Hematopoietic multipotent progenitor cell (in vitro differentiated cells): ENCODE measurements around the gene ADAM8. TPM values are rescaled to one million over a fixed set of nuclear protein-coding genes. Genes with fewer than 3 reads are reported as not detected.
A peak's percentile ranks its signal among the peaks of the same experiment; 100 is the strongest.
"Not testable (repeated sequence)": the region's sequence is repeated elsewhere in the genome, so short reads cannot be mapped to it uniquely, and the experiment has no call there.

ENCODE experiments used
- DNase-seq, 3 donors: peaks; one replicate each; pipeline ENCODE4 v3.0.0-alpha.2; 2011 to 2015; ENCODE audit warnings: low read depth in 2 of 3, low spot score in 2 of 3
- total RNA-seq: library from RNA; depleted of rRNA; stranded (reverse); fragments of >200 nt; gene quantifications from one replicate; pipeline ENCODE4 v1.2.3, GENCODE V29; 2012

The ADAM8 gene
- total RNA-seq, 1 donor = 146 TPM

DNA sequence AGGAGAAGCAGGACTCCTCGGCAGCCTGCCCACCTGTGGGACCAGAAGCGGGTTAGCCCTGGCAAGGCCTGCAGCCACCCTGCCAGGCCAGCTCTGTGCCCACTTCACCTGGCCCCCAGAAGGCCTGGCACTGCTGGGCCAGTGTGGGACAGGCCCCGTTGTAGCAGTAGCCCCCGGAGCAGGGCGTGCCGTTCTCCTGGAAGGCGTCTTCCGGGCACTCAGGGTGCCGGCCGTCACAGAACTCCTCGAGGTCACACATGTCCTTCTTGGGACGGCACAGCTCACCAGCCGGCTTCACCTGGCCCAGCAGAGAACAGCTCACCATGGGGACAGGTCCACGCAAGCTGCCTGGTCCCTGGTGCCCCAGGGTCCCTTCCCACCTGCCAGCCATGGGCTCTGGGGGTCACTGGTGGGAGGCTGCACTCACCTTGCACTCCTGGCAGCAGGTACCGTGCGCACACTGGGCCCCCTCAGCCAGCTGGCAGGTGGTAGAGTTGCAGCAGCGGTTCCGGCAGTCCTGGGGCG, 5.8 kb downstream of the ADAM8 start:
- no peak for DNase-seq

DNA sequence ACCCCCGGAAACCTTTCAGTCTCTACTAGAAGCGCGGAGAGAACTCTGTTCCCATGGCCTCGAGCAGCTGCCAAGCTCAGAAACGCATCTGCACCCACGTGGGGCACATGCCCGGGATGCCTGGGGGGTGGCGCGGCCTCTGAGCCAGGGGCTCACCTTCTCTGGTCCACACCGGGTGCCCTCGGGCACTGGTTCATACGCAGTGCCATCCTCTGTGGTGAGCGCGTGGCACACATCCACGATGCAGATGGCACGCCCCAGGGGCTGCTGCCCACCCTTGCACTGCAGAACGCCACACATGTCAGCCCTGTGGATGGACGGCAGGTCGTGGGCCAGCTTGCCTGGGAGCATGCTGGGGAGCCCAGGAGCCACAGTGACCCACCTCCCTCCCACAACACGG, 6.5 kb downstream of the ADAM8 start:
- DNase-seq = no peak

DNA sequence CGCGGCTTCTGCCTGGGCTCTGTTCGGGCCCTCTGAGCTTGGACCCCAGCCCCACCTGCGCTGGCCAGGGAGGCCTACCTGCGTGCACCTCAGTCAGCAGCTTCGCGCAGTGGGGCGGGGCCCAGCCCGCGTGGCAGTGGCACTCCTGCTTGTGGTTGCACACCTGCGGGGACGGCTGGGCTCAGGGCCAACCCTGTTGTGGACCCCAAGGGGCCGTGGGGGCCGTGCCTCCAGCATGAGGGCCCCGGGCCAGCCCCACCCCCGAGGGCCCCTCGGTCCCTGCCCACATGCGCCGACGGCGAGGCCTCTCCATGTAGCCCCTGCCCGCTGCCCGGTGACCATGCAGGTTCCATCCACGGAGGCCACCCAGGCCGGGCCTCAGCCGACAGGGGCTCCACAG, 7.3 kb downstream of the ADAM8 start:
- DNase-seq = no peak

DNA sequence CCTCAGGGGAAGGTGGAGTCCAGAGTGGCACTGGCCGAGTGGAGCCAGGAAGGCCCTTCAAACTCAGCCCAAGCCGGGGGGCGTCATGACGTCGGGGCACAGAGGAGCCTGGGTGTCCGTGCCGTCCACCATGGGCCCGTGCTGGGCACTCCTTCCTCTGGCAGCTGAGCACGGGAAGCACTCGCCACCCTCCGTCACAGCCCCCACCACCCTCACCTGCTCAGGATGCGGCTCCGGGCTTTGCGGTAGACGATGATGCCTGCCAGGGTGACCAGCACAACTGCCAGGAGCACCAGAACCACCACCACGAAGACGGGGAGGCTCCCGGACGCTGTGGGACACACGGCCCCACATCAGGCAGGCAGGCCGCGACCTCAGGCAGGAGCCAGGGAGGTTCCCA, 8.1 kb downstream of the ADAM8 start:
- DNase-seq = no peak

DNA sequence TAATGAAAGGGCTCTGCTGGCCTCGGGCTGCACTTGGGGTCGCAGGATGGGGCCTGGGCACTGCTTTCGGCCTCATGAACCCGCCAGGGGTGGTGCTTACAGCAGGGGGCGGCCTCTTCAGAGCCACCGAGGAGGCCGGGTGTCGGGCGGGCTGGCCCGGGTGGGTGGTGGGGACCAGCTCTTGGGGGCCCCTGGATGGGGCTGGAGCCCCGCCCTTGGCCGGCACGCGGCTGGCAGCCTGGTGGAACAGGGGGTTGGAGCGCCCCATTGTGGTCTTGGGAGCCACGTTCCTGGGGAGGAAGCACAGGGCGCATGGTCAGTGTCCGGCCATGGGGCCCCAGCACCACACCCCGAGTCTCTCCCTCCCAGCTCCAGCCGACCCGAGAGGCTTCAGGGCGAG, 8.8 kb downstream of the ADAM8 start:
- no peak for DNase-seq

DNA sequence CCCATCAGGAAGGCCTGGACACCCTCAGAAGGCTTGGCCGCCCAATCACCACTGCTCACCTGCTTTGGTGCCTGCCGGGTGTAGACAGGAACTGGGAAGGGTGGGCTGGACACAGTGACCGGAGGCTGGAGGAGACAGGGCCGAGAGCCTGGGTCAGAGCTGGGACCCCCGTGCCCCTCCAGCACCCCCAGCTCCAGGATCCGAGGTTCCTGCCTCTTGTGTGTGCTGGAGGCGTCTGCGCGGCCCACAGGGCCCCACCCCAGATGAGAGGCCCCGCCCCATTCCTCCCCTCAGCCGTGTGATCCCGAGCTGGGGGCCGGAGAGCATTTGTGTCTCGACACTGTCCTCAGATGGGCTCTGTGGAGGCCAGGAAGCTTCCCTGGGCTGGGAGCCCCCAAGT, 9.4 kb downstream of the ADAM8 start:
- no peak for DNase-seq

DNA sequence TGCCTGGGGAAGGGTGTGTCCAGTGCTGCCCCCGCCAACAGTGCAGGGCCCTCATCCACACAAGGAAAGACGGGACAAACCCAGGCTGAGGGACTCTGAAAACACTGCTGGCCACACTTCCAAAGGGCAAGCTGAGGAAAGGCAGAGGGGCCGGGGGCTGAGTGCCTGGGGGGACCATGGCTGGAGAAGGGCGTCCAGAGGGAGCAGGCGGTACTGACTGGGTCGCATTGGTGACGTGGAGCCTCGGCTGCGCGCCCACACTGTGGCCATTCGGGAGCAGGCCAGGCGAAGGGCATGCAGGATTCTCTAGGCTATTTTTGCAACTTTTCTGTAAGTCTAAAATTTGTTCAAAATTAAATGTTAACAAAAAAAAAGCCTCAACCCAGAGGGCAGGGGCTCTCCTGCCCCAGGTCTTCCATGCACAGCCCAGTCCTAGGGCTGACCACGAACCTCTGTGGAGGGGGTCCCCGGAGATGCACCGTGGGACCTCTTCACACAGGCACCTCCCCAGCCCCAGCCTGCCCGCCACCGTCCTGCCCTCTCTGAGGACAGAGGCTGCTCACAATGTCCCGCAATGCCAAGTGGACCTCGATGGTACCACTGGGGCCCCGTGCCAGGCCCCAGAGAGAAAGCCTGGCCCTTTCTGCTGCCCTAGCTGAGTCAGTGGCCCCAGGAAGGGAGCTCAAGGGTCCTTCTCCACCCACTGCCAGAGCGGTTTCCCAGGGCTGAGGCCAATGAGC, 10.4 kb downstream of the ADAM8 start:
- no peak for DNase-seq

DNA sequence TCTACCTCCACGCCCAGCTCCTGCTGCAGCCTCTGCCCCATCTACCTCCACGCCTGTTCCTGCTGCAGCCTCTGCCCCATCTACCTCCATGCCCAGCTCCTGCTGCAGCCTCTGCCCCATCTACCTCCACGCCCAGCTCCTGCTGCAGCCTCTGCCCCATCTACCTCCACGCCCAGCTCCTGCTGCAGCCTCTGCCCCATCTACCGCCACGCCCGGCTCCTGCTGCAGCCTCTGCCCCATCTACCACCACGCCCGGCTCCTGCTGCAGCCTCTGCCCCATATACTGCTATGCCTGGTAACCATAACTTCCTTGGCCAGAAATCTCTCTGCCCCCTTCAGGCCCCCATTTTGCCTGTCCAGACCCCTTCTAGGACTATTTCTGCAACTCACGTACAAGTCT, 11.6 kb downstream of the ADAM8 start:
- not testable (repeated sequence) for DNase-seq

DNA sequence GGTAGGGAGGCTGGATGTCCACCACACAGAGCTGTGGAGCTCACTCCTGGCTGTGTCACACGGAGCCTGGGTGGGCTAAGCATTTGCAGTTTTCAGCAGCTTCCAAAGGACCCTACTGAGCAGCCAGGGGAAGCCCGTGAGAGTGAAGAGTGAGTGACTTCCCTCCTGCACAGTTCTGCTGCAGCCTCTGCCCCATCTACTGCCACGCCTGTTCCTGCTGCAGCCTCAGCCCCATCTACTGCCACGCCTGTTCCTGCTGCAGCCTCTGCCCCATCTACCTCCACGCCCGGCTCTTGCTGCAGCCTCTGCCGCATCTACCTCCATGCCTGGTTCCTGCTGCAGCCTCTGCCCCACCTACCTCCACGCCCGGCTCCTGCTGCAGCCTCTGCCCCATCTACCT, 12.2 kb downstream of the ADAM8 start:
- no peak for DNase-seq

DNA sequence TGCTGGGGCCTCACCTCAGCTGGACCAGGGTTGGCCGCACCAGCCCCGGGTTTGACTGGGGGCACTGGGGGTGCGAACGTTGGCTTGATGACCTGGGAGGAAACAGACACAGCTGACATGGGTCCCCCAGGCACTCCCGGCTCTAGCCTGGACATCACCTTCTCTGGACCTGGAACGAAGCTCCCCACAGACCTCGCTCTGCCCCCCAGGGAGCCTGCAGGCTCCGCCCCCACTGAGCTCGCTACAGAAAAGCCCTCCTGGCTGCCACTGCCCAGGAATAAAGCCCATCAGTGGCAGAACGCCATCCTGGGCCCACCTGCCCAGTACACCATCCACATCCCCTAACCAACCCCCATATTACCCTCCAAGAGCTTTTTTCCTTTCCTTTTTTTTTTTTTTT, 13.0 kb downstream of the ADAM8 start:
- no peak for DNase-seq

DNA sequence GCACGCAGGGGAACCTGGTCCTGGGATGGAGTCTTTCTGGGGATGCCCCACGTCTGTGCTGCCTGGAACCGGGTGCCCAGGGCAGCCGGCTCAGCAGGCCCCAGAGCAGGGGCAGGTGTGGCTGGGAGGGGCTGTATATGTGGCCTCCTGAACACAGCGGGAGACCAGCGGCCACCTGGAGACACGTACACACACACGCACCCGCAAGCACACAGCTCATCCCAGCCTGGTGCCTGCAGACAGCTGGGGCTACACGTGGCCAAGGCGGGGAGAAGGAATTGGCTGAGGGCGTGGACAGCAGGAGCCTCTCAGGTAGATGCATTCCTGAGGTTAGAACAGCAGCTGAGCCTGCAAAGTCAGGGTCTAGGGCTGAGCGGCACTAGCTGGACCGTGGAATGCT, 14.0 kb downstream of the ADAM8 start:
- no peak for DNase-seq

DNA sequence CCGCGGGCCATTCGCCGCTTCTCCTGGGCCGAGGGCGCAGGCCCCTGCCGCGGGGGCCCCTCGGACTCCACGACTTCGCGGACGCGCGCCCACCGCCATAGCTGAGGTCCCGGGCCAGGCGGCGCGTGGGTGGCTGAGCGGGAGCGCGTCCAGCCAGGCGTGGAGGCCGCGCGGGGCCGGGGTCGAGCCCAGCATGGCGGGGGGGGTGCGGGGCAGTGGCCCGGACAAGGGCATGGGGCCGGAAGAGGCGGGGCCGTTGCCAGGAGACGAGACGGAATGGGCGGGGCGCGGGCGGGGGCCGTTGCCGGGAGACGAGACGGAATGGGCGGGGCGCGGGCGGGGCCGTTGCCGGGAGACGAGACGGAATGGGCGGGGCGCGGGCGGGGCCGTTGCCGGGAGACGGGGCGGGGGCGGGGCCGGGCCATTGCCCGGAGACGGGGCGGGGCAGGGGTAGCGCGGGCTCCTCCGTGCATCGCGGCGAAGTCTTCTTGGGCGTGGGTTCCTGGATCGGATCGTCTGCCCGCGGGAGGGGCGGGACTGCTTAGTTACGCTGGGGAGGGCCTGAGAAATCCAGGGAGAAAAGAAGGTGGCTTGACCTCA, 14.8 kb downstream of the ADAM8 start:
- peak in 2 of 3 donors; percentile 63 to 66 for DNase-seq

DNA sequence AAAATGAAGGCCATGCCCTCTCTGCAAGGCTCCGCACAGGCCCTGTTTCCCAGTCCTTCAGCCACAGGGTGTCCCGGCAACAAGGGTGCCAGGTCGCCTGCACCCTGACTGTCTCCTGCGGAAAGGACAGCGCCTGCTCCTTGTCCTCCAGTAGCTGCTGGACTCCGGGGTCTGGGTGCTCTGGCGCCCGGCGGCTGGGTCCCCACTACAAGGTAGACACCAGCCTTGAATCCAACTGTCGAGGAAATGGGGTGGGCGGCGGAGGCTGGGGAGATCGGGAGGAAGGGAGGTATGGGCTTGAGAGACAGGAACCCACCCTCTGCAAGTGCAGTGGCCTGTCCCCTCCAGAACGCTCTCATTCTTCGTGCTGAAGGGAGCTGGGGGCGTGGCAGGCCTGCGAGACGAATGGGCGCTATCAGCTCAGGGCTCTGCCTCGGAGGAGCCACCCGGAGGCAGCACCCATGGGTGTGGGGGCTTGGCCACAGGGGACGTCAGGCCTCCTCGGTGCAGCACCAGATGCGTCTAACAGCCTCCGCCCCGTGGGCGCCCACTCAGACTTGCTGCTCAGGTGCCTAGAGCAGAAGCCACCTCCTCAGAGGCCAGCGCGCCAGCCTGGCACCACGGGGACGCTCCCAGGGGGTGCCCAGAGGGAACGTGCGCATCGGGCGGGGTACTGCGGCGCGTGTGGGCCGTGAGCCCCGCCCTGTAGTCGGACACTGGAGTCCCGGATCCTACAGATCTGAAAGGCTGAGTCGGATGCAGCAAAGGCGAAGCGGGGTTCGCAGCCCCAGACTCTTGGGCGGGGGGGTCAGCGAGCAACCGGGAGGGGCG, 15.6 kb downstream of the ADAM8 start:
- DNase-seq = peak; percentile 40 to 55 (median 46)

DNA sequence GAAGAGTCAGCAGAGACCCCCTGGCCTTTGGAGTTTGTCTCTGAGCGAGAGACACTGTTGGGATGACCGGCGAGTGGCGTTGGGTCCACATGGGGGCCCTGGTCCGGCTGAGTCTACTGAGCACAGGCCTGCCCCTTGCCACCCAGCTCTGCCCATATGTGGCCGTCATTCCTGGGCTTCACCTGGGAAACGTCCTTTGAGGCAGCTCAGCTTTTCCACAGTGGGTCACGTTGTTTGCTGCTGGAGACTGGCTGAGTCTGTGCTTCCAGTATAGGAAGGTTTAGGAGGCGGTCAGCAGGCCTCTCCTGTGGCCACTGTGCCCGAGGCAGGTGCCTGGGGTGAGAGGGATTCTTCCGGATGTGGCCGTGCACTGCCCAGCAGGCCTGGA, 17.1 kb downstream of the ADAM8 start:
- no peak for DNase-seq

DNA sequence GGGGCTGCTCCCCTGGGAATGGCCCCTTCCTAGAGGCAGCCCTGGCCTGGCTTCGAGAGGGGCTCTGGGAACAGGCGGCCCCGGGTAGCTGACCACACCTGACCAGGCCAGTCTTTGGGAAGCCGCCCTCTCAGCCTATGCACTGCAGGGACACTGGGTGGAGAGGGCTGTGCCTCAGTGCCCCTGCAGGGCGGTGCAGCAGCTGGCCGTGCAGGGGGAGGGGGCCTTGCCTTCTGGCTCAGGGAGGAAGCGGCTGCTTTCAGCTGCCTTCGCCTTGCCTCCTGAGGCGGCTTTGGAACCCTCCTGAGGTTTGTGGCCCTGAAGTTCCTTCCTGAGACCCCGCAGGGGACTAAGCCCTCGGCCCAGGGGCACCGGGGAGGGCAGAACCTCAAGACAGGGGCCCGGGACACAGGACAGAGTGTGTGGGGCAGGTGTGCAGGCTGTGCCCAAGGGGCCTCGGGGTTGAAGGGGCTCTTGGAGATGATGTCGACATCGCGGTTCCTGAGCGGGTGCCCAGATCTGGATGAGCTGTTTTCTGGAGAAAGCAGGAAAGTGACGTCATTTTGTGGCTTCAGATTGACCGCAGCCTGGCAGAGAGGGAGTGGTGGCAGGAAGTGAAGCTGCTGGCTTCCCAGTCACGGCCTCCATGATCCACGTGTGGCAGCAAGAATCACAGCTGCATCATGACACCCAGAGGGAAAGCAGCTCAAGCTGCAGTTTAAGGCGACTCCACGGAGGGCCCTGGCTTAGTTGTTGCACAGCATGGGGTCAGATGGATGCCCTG, 17.7 kb downstream of the ADAM8 start:
- peak; percentile 53 to 97 (median 96) for DNase-seq

DNA sequence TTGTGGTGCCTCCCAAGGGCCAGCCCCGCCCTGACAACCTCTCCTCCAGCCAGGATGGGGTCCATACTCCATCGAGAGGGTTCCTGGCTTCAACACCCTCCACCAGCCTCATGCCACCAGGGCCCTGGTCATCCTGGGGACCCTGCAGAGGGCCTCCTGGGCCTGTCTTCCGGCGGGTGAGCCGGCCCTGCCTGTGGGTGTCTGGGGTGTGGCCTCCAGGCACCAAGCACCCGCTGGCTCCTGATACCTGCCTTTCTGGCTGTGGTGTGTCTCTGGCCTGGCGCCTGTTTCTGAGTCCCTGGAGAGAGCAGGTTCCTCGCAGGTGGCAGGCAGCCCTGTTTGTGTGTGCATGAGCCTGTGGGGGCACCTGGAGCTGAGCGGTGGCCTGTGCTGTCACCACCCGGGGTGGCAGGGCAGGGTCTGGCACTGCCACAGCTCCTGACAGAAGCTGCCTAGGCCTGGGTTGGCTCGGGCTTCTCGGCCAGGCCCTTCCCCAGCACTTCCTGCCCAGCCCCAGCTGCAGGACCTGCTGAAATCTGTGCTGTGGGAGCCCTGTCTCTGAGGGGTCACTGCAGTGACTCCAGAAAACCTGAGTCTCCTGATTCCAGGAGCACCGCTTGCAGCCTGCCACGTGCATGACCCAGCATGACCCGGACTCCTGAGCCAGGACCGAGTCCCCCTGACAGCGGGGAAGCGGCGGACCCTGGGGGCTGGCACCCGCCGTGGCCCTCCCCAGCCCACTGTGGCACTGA, 18.4 kb downstream of the ADAM8 start:
- DNase-seq = peak in 2 of 3 donors; percentile 39 to 44

DNA sequence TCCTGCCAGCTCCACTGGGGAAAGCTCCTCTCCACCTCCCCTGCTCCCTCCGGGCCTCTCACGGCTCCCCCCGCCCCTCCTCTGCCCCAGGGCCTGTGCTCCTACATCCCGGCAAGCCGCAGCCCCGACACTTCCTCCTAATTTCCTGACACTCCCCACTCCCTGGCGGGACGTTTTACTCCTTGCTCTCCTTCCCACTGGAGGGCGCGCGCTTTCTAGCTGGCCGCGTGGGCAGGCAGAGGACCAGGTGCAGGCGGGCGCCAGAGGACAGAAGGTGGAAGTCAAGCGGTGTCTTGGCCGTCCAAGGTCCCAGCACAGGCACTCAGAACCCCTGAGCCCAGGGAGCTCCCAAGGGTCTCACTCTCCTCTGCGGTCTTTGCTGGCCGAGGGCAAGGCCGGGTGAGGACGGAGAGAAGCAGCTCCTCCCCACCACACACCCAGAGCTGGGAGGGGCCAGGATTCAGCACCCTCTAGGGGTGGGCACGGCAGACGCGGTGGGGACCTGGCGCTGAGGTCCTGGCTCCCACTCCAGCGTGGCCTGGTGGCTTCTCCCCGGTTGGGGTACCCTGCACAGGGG, 19.1 kb downstream of the ADAM8 start:
- peak in 1 of 3 donors; percentile 59 for DNase-seq

DNA sequence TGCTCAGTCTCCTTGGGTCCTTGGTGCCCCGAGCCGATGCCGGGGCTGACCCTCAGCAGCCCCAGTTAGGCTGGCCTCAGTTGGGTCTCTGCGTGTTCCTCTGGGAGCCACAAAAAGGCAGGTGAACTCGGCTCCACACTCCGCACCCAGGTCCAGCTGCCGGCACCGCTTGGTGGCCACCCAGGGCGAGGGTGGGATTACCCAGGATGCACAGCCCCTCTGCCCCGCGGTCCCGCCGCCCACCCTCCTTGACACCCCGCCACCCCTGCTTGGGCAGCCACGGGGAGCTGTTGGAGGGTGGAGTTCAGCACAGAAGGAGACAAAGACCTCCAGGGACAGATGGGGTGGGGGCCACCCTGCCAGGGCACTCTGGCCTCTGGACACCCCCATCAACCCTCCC, 21.3 kb downstream of the ADAM8 start:
- DNase-seq = no peak

DNA sequence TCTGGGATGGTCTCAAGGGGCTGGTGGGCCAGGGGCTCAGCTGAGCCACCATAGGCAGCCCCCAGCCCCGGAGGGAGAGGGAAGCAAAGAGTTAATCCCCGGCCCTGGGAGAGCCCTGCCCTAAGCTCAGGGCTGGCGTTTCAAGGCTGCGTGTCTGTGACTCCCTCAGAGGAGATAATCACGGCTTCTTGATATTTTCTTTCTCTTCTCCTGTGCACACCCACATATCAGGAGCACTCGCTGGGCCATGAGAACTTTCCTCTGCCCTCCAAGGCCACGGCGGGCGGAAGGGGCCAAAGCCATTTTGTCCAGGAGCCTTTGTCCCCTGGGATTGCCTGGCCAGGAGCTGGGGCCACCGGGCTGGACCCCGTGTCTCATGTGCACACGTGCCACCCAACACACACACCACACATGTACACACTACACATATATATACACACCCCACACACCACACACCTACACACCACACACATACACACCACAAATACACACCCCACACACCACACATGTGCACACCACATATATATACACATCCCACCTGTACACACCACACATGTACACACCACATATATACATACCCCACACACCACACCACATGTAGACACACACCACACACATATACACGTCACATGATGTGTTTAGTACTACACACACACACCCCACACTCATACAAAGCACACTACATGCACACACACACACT, 22.1 kb downstream of the ADAM8 start:
- DNase-seq = no peak
